ENCODE measurements around the gene STAT1. TPM values are rescaled to one million over a fixed set of nuclear protein-coding genes. Genes with fewer than 3 reads are reported as not detected.

STAT1 gene
- total RNA-seq, 1 experiment from 2014 or later, result 60.7 TPM

DNA sequence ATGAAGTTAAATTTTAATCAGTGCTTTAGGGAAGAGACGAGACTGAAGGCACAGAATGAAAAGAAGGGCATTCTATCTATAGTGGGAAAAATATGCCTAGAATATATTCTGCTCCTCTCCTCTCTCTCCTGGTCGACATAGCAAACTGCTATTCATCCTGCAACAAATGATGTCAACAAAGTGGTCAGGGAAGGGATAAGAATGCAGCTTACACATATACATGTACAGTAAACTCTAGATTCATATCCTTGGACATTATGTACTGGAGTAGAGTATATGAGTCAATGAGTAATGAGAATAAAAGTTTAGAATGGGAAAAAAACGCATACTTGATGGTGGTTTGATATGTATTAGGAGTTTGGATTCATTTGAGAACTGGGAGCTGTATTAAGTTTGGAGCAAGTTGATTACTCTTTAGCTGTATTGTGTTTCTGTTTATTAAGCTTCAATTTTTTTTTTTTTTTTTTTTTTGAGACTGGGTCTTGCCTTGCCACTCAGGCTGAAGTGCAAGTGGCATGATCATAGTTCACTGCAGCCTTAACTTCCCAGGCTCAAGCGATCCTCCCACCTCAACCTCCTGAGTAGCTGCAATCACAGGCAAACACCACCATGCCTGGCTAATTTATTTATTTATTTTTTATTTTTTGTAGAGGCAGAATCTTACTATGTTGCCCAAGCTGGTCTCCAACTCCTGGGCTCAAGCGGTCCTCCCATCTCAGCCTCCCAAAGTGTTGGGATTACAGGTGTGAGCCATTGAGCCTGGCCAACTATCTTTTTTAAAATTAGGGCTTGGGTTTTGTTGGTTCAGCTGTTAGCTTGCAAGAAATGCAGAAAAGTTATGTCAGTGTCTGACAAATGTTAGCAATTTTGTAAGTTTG lies 53.8 kb downstream of the STAT1 start:
- TF ChIP-seq POLR2A (IDR thresholded peaks at IDR 0.05; ENCODE audit: borderline replicate concordance, extremely low read depth, insufficient read depth, insufficient read length), result no peak
- no peak for TF ChIP-seq RAD21 (IDR thresholded peaks at IDR 0.05; ENCODE audit: low read depth)
- TF ChIP-seq TCF7L2 (IDR thresholded peaks at IDR 0.05; ENCODE audit: borderline replicate concordance, extremely low read depth, insufficient read depth, insufficient read length), result no peak
- TF ChIP-seq, protein P1, sequence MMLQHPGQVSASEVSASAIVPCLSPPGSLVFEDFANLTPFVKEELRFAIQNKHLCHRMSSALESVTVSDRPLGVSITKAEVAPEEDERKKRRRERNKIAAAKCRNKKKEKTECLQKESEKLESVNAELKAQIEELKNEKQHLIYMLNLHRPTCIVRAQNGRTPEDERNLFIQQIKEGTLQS (IDR thresholded peaks at IDR 0.05), result no peak
- TF ChIP-seq, protein P2, sequence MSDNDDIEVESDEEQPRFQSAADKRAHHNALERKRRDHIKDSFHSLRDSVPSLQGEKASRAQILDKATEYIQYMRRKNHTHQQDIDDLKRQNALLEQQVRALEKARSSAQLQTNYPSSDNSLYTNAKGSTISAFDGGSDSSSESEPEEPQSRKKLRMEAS (IDR thresholded peaks at IDR 0.05), result no peak
- no peak for TF ChIP-seq CEBPB (IDR thresholded peaks at IDR 0.05; ENCODE audit: low read depth)
- TF ChIP-seq SIN3A (IDR thresholded peaks at IDR 0.05; ENCODE audit: low read depth), result no peak
- no peak for TF ChIP-seq CBX3 (IDR thresholded peaks at IDR 0.05; ENCODE audit: low read depth)
- TF ChIP-seq, protein P3, sequence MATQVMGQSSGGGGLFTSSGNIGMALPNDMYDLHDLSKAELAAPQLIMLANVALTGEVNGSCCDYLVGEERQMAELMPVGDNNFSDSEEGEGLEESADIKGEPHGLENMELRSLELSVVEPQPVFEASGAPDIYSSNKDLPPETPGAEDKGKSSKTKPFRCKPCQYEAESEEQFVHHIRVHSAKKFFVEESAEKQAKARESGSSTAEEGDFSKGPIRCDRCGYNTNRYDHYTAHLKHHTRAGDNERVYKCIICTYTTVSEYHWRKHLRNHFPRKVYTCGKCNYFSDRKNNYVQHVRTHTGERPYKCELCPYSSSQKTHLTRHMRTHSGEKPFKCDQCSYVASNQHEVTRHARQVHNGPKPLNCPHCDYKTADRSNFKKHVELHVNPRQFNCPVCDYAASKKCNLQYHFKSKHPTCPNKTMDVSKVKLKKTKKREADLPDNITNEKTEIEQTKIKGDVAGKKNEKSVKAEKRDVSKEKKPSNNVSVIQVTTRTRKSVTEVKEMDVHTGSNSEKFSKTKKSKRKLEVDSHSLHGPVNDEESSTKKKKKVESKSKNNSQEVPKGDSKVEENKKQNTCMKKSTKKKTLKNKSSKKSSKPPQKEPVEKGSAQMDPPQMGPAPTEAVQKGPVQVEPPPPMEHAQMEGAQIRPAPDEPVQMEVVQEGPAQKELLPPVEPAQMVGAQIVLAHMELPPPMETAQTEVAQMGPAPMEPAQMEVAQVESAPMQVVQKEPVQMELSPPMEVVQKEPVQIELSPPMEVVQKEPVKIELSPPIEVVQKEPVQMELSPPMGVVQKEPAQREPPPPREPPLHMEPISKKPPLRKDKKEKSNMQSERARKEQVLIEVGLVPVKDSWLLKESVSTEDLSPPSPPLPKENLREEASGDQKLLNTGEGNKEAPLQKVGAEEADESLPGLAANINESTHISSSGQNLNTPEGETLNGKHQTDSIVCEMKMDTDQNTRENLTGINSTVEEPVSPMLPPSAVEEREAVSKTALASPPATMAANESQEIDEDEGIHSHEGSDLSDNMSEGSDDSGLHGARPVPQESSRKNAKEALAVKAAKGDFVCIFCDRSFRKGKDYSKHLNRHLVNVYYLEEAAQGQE (IDR thresholded peaks at IDR 0.05; ENCODE audit: low read depth), result no peak
- TF ChIP-seq EGR1 (IDR thresholded peaks at IDR 0.05; ENCODE audit: low read depth), result no peak
- no peak for TF ChIP-seq YY1 (IDR thresholded peaks at IDR 0.05; ENCODE audit: extremely low read depth, insufficient replicate concordance, low read depth, low read length)
- TF ChIP-seq ZFX (IDR thresholded peaks at IDR 0.05), result no peak
- no peak for TF ChIP-seq ELF1 (IDR thresholded peaks at IDR 0.05; ENCODE audit: borderline replicate concordance, low read depth)
- no peak for TF ChIP-seq FOSL1 (IDR thresholded peaks at IDR 0.05; ENCODE audit: low read depth)
- no peak for TF ChIP-seq SRF (IDR thresholded peaks at IDR 0.05; ENCODE audit: low read depth)

More for the DNA sequence above, 53.8 kb downstream of the STAT1 start:
- ChIA-PET CTCF (no interaction called here), POLR2A (no interaction called here), RAD21 (ENCODE audit: low non-redundant PET in 1 of 2, low total read pairs in 2 of 2, uncharacterized antibody in 2 of 2, unreplicated experiment in 2 of 2) (no interaction called here)
- Histone ChIP-seq H4K20me1 (ENCODE audit: insufficient read depth) (no peaks in the 10 kb centered on the region), H3K4me3 (replicated peaks in 1 of 2; ENCODE audit: low read depth in 1 of 2, low read length in 2 of 2) (no peak overlapping the region), H3K79me2 (ENCODE audit: insufficient read depth, low read length) (no peaks in the 10 kb centered on the region), H3K9me2 (ENCODE audit: insufficient read depth) (no peaks in the 10 kb centered on the region), H2AFZ (ENCODE audit: low read depth, low read length, poor library complexity, severe bottlenecking) (no peak overlapping the region), H3K27me3 (ENCODE audit: insufficient read depth, low read length) (no peaks in the 10 kb centered on the region), H3K4me1 (ENCODE audit: control insufficient read depth in 1 of 2, insufficient read depth in 2 of 2, low read length in 2 of 2) (no peaks in the 10 kb centered on the region), H3K4me2 (ENCODE audit: low read length) (no peak overlapping the region), H3K27ac (ENCODE audit: low read depth, low read length) (no peak overlapping the region), H3K9me3 (ENCODE audit: control insufficient read depth in 1 of 2, insufficient read depth in 1 of 2, low read depth in 1 of 2, low read length in 2 of 2) (no peaks in the 10 kb centered on the region), H3K36me3 (ENCODE audit: control insufficient read depth in 1 of 2, insufficient read depth in 2 of 2, low read length in 2 of 2) (peaks cover 9 to 12% of the 10 kb centered on the region in 2 experiments; a peak in 2 of 4 replicates), H3K9ac (ENCODE audit: low read length) (no peak overlapping the region)
- ATAC-seq, result no peak
- intact Hi-C loops (cut with micrococcal nuclease), result no loop called here
- DNase-seq (ENCODE audit: low read depth, low spot score), result no peak
- no TSS peak for BruUV-seq (replicated peaks)

Data from HCT116 (cell line).